Tibial artery (tissue), 4 donors: ENCODE data around the gene HES4.

Source experiments
- DNase-seq, 2 donors: peaks; one replicate each; pipeline ENCODE4 v3.0.0-alpha.2; 2019
- H3K27ac ChIP-seq, 2 donors: fragments of 200-600 bp; sonication (generic) in 1 of 2; 1 replicate in 1 of 2; 2 replicates in 1 of 2; pipeline ENCODE4 v1.5.1; 2018 to 2019; ENCODE audit warnings: mild to moderate bottlenecking in 1 of 2
- H3K27me3 ChIP-seq, 2 donors: fragments of 200-600 bp; sonication (generic) in 1 of 2; one replicate each; pipeline versions ENCODE4 v1.5.1 to v1.6.0; 2016 to 2019
- H3K36me3 ChIP-seq, 3 donors: fragments of 200-600 bp; sonication (generic) in 2 of 3; one replicate each; pipeline ENCODE4 v1.5.1; 2016 to 2019; ENCODE audit warnings: mild to moderate bottlenecking in 2 of 3
- H3K4me1 ChIP-seq, 4 donors: fragments of 200-600 bp; sonication (generic) in 2 of 4; 1 replicate in 3 of 4; 2 replicates in 1 of 4; pipeline ENCODE4 v1.5.1; 2016 to 2019
- H3K4me3 ChIP-seq, 2 donors: fragments of 200-600 bp; sonication (generic) in 1 of 2; 1 replicate in 1 of 2; 2 replicates in 1 of 2; pipeline ENCODE4 v1.5.1; 2018 to 2019; ENCODE audit warnings: mild to moderate bottlenecking in 2 of 2
- H3K9me3 ChIP-seq, 3 donors: fragments of 200-600 bp; sonication (generic) in 1 of 3; one replicate each; pipeline ENCODE4 v1.5.1; 2016 to 2019
- CTCF ChIP-seq, 2 experiments: fragments of 200-600 bp in 1 of 2; fragments of 450-650 bp in 1 of 2; IDR thresholded peaks; one replicate each; pipeline ENCODE4 v1.5.1; 2017 to 2019; ENCODE audit warnings: antibody characterized with exemption in 2 of 2, mild to moderate bottlenecking in 1 of 2, moderate library complexity in 1 of 2
- intact Hi-C: fragments of 100-400 bp; cut with DNase I; formaldehyde crosslinking; loops from one replicate; pipeline ENCODE4 v1.15.0; 2023; ENCODE audit warnings: low total_unique reads

The HES4 gene

GRCh38 chr1:964691-965525 is 35.0 kb downstream of the HES4 start:
- Histone ChIP-seq H3K9me3 (no peaks in the 10 kb centered on the region), H3K36me3 (peaks cover 0 to 22% (median 5%) of the 10 kb centered on the region in 3 donors), H3K4me3 (no peak overlapping the region), H3K27me3 (peaks cover 0 to 22% of the 10 kb centered on the region in 2 donors), H3K27ac (no peak overlapping the region), H3K4me1 (peaks cover 0 to 44% (median 25%) of the 10 kb centered on the region in 4 donors)
- intact Hi-C loops, result loop anchor here (5.0 kb wide), 1 partner anchor 58 kb away; no protein-coding TSS in a partner anchor
- TF ChIP-seq CTCF (IDR thresholded peaks at IDR 0.05), result no peak
- no peak for DNase-seq

GRCh38 chr1:963746-964525 is 36.0 kb downstream of the HES4 start:
- no peak overlapping the region for H3K27ac ChIP-seq
- no peak for TF ChIP-seq CTCF (IDR thresholded peaks at IDR 0.05)
- H3K4me3 ChIP-seq, result no peak overlapping the region
- H3K4me1 ChIP-seq, result peaks cover 0 to 50% (median 31%) of the 10 kb centered on the region in 4 donors
- H3K27me3 ChIP-seq, result peaks cover 0 to 16% of the 10 kb centered on the region in 2 donors
- intact Hi-C loops, result loop anchor here (5.0 kb wide), 1 partner anchor 57 kb away; no protein-coding TSS in a partner anchor
- peaks cover 0 to 22% (median 5%) of the 10 kb centered on the region in 3 donors for H3K36me3 ChIP-seq
- no peaks in the 10 kb centered on the region for H3K9me3 ChIP-seq
- no peak for DNase-seq

GRCh38 chr1:963301-963651 is 36.6 kb downstream of the HES4 start:
- intact Hi-C loops, result loop anchor here (5.0 kb wide), 1 partner anchor 56 kb away; no protein-coding TSS in a partner anchor
- H3K36me3 ChIP-seq, result peaks cover 0 to 22% (median 5%) of the 10 kb centered on the region in 3 donors
- no peak for DNase-seq

GRCh38 chr1:962381-963300 is 37.3 kb downstream of the HES4 start:
- no peak for DNase-seq
- H3K4me1 ChIP-seq, result peaks cover 0 to 58% (median 41%) of the 10 kb centered on the region in 4 donors
- no peak for TF ChIP-seq CTCF (IDR thresholded peaks at IDR 0.05)

More at GRCh38 chr1:963301-963651, 36.6 kb downstream of the HES4 start:
- H3K27ac ChIP-seq, result no peak overlapping the region
- no peaks in the 10 kb centered on the region for H3K9me3 ChIP-seq
- no peak overlapping the region for H3K4me3 ChIP-seq
- H3K4me1 ChIP-seq, result peaks cover 0 to 56% (median 36%) of the 10 kb centered on the region in 4 donors
- no peak for TF ChIP-seq CTCF (IDR thresholded peaks at IDR 0.05)
- H3K27me3 ChIP-seq, result peaks cover 0 to 11% of the 10 kb centered on the region in 2 donors

More at GRCh38 chr1:962381-963300, 37.3 kb downstream of the HES4 start:
- H3K36me3 ChIP-seq, result peaks cover 0 to 22% (median 5%) of the 10 kb centered on the region in 3 donors
- intact Hi-C loops, result loop anchor here (5.0 kb wide), 1 partner anchor 55 kb away; no protein-coding TSS in a partner anchor
- no peak overlapping the region for H3K4me3 ChIP-seq
- H3K9me3 ChIP-seq, result no peaks in the 10 kb centered on the region
- peaks cover 0 to 5% of the 10 kb centered on the region in 2 donors for H3K27me3 ChIP-seq
- H3K27ac ChIP-seq, result no peak overlapping the region
